Caco-2 (cell line): ENCODE measurements around the gene TAL1. TPM values are rescaled to one million over a fixed set of nuclear protein-coding genes. Genes with fewer than 3 reads are reported as not detected.

Experiments
- BruUV-seq: library from RNA; stranded (reverse); fragments of 400-500 nt; replicated peaks from 2 replicates; lab custom pipeline; 2021; lab: Mats Ljungman, UMichigan
- CTCF ChIA-PET: fragments of 300-600 bp; sonication (Branson Sonifier 250); formaldehyde crosslinking; loops from one replicate; lab custom pipeline; 2022; ENCODE audit warnings: antibody characterized with exemption; lab: Charles Lee
- POLR2A ChIA-PET: fragments of 300-600 bp; sonication (Branson Sonifier 250); formaldehyde crosslinking; loops from one replicate; lab custom pipeline; 2022; ENCODE audit warnings: antibody characterized with exemption; lab: Charles Lee
- DNase-seq, 2 experiments: peaks; one replicate each; pipeline versions ENCODE4 v3.0.0 to v3.0.0-alpha.2; 2020 to 2022
- H3K27me3 ChIP-seq: replicated peaks from 2 replicates; pipeline ENCODE4 v1.6.0; 2011; ENCODE audit warnings: low read length; ENCODE audit not compliant: control insufficient read depth, insufficient read depth
- H3K36me3 ChIP-seq: 2 replicates; pipeline ENCODE4 v1.5.1; 2011; ENCODE audit warnings: low read length; ENCODE audit not compliant: control insufficient read depth, insufficient read depth
- H3K4me1 ChIP-seq: fragments of 250-450 bp; sonication (Bioruptor Pico); 2 replicates; pipeline ENCODE4 v1.5.1; 2020; ENCODE audit warnings: mild to moderate bottlenecking
- H3K4me3 ChIP-seq: 2 replicates; pipeline ENCODE4 v1.5.1; 2011; ENCODE audit warnings: low read depth, mild to moderate bottlenecking, control low read depth, low read length
- H3K9me3 ChIP-seq: fragments of 250-450 bp; sonication (Bioruptor Pico); 2 replicates; pipeline ENCODE4 v1.5.1; 2020; ENCODE audit warnings: mild to moderate bottlenecking, moderate library complexity
- H3K27ac Mint-ChIP-seq: one replicate; pipeline ENCODE4 v1.8.0; 2022; ENCODE audit warnings: mixed read lengths; ENCODE audit not compliant: unreplicated experiment
- H3K27me3 Mint-ChIP-seq: one replicate; pipeline ENCODE4 v1.8.0; 2022; ENCODE audit warnings: mixed read lengths; ENCODE audit not compliant: insufficient read depth, unreplicated experiment
- H3K36me3 Mint-ChIP-seq: one replicate; pipeline ENCODE4 v1.8.0; 2022; ENCODE audit warnings: mild to moderate bottlenecking, mixed read lengths; ENCODE audit not compliant: insufficient read depth, unreplicated experiment
- H3K4me1 Mint-ChIP-seq: one replicate; pipeline ENCODE4 v1.8.0; 2022; ENCODE audit warnings: low read depth, mixed read lengths; ENCODE audit not compliant: unreplicated experiment
- H3K4me3 Mint-ChIP-seq: one replicate; pipeline ENCODE4 v1.8.0; 2022; ENCODE audit warnings: mild to moderate bottlenecking, moderate library complexity, mixed read lengths; ENCODE audit not compliant: unreplicated experiment
- H3K9me3 Mint-ChIP-seq: one replicate; pipeline ENCODE4 v1.8.0; 2022; ENCODE audit warnings: mixed read lengths; ENCODE audit not compliant: unreplicated experiment
- CTCF ChIP-seq, 2 experiments: fragments of 200-600 bp in 1 of 2; IDR thresholded peaks; 1 replicate in 1 of 2; 2 replicates in 1 of 2; pipeline versions ENCODE4 v1.5.1 to v1.8.0; 2011 to 2022; ENCODE audit warnings: antibody characterized with exemption in 1 of 2, control low read depth in 1 of 2, inconsistent platforms in 1 of 2, low read depth in 1 of 2, low read length in 1 of 2, mild to moderate bottlenecking in 1 of 2, moderate library complexity in 1 of 2; ENCODE audit not compliant: insufficient read depth in 1 of 2, severe bottlenecking in 1 of 2, unreplicated experiment in 1 of 2
- intact Hi-C: fragments of 100-400 bp; cut with micrococcal nuclease; formaldehyde crosslinking; loops from one replicate; pipeline ENCODE4 v1.10.0; 2022; ENCODE audit not compliant: unreplicated experiment
- total RNA-seq: library from RNA; stranded (reverse); gene quantifications from 2 replicates; pipeline ENCODE4 v1.2.3, GENCODE V29; 2022

TAL1 gene
- total RNA-seq, 1 experiment from 2014 or later = 15.2 TPM

- no peaks in the 10 kb centered on the region for H3K27me3 ChIP-seq
- H3K4me3 ChIP-seq = no peak overlapping the region
- H3K9me3 ChIP-seq = no peaks in the 10 kb centered on the region
- Mint-ChIP-seq H3K9me3 (no peaks in the 10 kb centered on the region), H3K27me3 (no peaks in the 10 kb centered on the region), H3K36me3 (no peaks in the 10 kb centered on the region), H3K4me3 (no peak overlapping the region), H3K4me1 (no peaks in the 10 kb centered on the region), H3K27ac (no peak overlapping the region)
- H3K4me1 ChIP-seq = 0 out of 2 replicates have a peak, but pooled peaks cover 3% of the 10 kb centered on the region
- intact Hi-C loops = no loop called here
- TF ChIP-seq CTCF (IDR thresholded peaks at IDR 0.05; ENCODE audit: insufficient read depth in 1 of 2, low read depth in 1 of 2, low read length in 1 of 2, severe bottlenecking in 1 of 2, unreplicated experiment in 1 of 2) = no peak
- no peaks in the 10 kb centered on the region for H3K36me3 ChIP-seq
- ChIA-PET CTCF (no interaction called here), POLR2A (no interaction called here)
- no peak for DNase-seq
- no TSS peak for BruUV-seq
Observed at GRCh38 chr1:47223174-47223920, 8.7 kb downstream of the TAL1 start.

GRCh38 chr1:47222476-47222875 is 9.5 kb downstream of the TAL1 start:
- no peaks in the 10 kb centered on the region for H3K36me3 Mint-ChIP-seq
- H3K4me3 Mint-ChIP-seq = no peak overlapping the region
- no peaks in the 10 kb centered on the region for H3K9me3 ChIP-seq
- ChIA-PET CTCF (no interaction called here), POLR2A (no interaction called here)
- no peak for TF ChIP-seq CTCF (IDR thresholded peaks at IDR 0.05; ENCODE audit: insufficient read depth in 1 of 2, low read depth in 1 of 2, low read length in 1 of 2, severe bottlenecking in 1 of 2, unreplicated experiment in 1 of 2)
- no peaks in the 10 kb centered on the region for H3K27me3 Mint-ChIP-seq
- no TSS peak for BruUV-seq
- H3K9me3 Mint-ChIP-seq = no peaks in the 10 kb centered on the region
- H3K4me1 Mint-ChIP-seq = no peaks in the 10 kb centered on the region
- 0 out of 2 replicates have a peak, but pooled peaks cover 3% of the 10 kb centered on the region for H3K4me1 ChIP-seq
- no peak overlapping the region for H3K27ac Mint-ChIP-seq
- H3K36me3 ChIP-seq = no peaks in the 10 kb centered on the region
- H3K4me3 ChIP-seq = no peak overlapping the region
- H3K27me3 ChIP-seq = no peaks in the 10 kb centered on the region
- intact Hi-C loops = no loop called here
- DNase-seq = no peak

GRCh38 chr1:47219590-47220220 is 12.3 kb downstream of the TAL1 start:
- CTCF ChIA-PET = interaction anchor here (1.4 kb wide), 1 partner anchor 27 kb away, joined by 3 read pairs; no protein-coding TSS in a partner anchor
- Mint-ChIP-seq H3K9me3 (no peaks in the 10 kb centered on the region), H3K4me1 (peaks cover 14% of the 10 kb centered on the region), H3K36me3 (no peaks in the 10 kb centered on the region), H3K4me3 (no peak overlapping the region), H3K27ac (no peak overlapping the region), H3K27me3 (no peaks in the 10 kb centered on the region)
- POLR2A ChIA-PET = no interaction called here
- H3K4me3 ChIP-seq = no peak overlapping the region
- TF ChIP-seq CTCF (IDR thresholded peaks at IDR 0.05; ENCODE audit: insufficient read depth in 1 of 2, low read depth in 1 of 2, low read length in 1 of 2, severe bottlenecking in 1 of 2, unreplicated experiment in 1 of 2) = no peak
- H3K9me3 ChIP-seq = no peaks in the 10 kb centered on the region
- DNase-seq = peak in 1 of 2 experiments; percentile 7
- H3K27me3 ChIP-seq = no peaks in the 10 kb centered on the region
- H3K4me1 ChIP-seq = peaks cover 16% of the 10 kb centered on the region
- no TSS peak for BruUV-seq
- intact Hi-C loops = no loop called here
- no peaks in the 10 kb centered on the region for H3K36me3 ChIP-seq
